Prostate gland (tissue), 2 donors: Measurements from ENCODE around the gene PRKAB1. TPM values are rescaled to one million over a fixed set of nuclear protein-coding genes. Genes with fewer than 3 reads are reported as not detected.

Source experiments
- DNase-seq: peaks from one replicate; pipeline ENCODE4 v3.0.0-alpha.2; 2019; ENCODE audit warnings: low spot score
- H3K27ac ChIP-seq, 2 donors: fragments of 200-600 bp; sonication (generic); 2 replicates each; pipeline ENCODE4 v1.5.1; 2017 to 2019
- H3K27me3 ChIP-seq: fragments of 200-600 bp; sonication (generic); replicated peaks from 2 replicates; pipeline ENCODE4 v1.5.1; 2019; ENCODE audit not compliant: insufficient read depth
- H3K36me3 ChIP-seq, 2 donors: fragments of 200-600 bp; sonication (generic); 1 replicate in 1 of 2; 2 replicates in 1 of 2; pipeline versions ENCODE4 v1.5.1 to v1.8.1; 2017 to 2019
- H3K4me1 ChIP-seq: fragments of 200-600 bp; sonication (generic); replicated peaks from 2 replicates; pipeline ENCODE4 v1.5.1; 2019
- H3K4me3 ChIP-seq, 2 donors: fragments of 200-600 bp; sonication (generic); 2 replicates each; pipeline ENCODE4 v1.5.1; 2017 to 2019
- H3K9me3 ChIP-seq: fragments of 200-600 bp; sonication (generic); 2 replicates; pipeline ENCODE4 v1.5.1; 2017
- POLR2A ChIP-seq: fragments of 450-650 bp; IDR thresholded peaks from one replicate; pipeline ENCODE4 v1.6.1; 2016; ENCODE audit warnings: antibody characterized with exemption, mild to moderate bottlenecking
- POLR2AphosphoS5 ChIP-seq: sonication (generic); formaldehyde crosslinking; IDR thresholded peaks from one replicate; pipeline ENCODE4 v1.6.1; 2017; ENCODE audit warnings: antibody characterized with exemption
- WGBS: methylation state at CpG from one replicate; pipeline ENCODE4 v1.1.5; 2018; 5-methylcytosine and 5-hydroxymethylcytosine counted together
- intact Hi-C: fragments of 100-400 bp; cut with DNase I; formaldehyde crosslinking; loops from one replicate; pipeline ENCODE4 v1.14.2; 2022
- total RNA-seq, 2 donors: library from RNA; depleted of rRNA; stranded (reverse); fragments of >200 nt; gene quantifications; one replicate each; pipeline ENCODE4 v1.1.0, GENCODE V29; 2016
- TF ChIP-seq, protein P1 (sequence below), 4 experiments: fragments of 200-600 bp in 2 of 4; fragments of 450-650 bp in 2 of 4; sonication (generic) in 2 of 4; IDR thresholded peaks; 1 replicate in 3 of 4; 2 replicates in 1 of 4; pipeline ENCODE4 v1.5.1; 2016 to 2019; ENCODE audit warnings: antibody characterized with exemption in 4 of 4, mild to moderate bottlenecking in 2 of 4, moderate library complexity in 2 of 4

PRKAB1 gene
- total RNA-seq, 2 donors from 2014 or later, result 17.3 to 36.7 TPM

DNA sequence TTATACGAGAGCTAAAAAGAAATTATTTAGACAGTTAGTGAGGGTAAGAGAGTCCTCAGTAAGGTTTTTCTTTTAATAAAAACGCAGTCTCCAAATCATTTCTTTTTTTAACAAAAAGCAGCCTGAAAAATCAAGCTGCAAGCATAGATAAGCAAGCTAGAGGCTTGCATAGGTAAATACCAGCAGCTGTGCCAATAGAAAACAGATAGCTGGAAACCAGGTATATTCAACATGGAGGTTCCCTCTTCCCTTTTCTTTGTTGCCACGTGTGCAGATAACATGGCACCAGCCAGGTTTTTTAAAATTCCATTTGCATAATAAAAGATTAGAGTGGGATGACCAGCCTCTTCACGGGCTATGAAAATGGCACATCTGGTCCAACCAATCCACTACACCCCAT is 6.1 kb upstream of the PRKAB1 start:
- intact Hi-C loops, result no loop called here
- no peaks in the 10 kb centered on the region for H3K9me3 ChIP-seq
- H3K27me3 ChIP-seq, result no peaks in the 10 kb centered on the region
- WGBS, result 56% methylated on average over 4 of the region's 4 CpGs
- H3K36me3 ChIP-seq, result no peaks in the 10 kb centered on the region
- no peaks in the 10 kb centered on the region for H3K4me1 ChIP-seq
- H3K27ac ChIP-seq, result no peak overlapping the region
- TF ChIP-seq POLR2AphosphoS5 (no peak), POLR2A (no peak)
- TF ChIP-seq, protein P1, sequence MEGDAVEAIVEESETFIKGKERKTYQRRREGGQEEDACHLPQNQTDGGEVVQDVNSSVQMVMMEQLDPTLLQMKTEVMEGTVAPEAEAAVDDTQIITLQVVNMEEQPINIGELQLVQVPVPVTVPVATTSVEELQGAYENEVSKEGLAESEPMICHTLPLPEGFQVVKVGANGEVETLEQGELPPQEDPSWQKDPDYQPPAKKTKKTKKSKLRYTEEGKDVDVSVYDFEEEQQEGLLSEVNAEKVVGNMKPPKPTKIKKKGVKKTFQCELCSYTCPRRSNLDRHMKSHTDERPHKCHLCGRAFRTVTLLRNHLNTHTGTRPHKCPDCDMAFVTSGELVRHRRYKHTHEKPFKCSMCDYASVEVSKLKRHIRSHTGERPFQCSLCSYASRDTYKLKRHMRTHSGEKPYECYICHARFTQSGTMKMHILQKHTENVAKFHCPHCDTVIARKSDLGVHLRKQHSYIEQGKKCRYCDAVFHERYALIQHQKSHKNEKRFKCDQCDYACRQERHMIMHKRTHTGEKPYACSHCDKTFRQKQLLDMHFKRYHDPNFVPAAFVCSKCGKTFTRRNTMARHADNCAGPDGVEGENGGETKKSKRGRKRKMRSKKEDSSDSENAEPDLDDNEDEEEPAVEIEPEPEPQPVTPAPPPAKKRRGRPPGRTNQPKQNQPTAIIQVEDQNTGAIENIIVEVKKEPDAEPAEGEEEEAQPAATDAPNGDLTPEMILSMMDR (IDR thresholded peaks at IDR 0.05), result no peak
- H3K4me3 ChIP-seq, result no peak overlapping the region
- DNase-seq, result no peak

DNA sequence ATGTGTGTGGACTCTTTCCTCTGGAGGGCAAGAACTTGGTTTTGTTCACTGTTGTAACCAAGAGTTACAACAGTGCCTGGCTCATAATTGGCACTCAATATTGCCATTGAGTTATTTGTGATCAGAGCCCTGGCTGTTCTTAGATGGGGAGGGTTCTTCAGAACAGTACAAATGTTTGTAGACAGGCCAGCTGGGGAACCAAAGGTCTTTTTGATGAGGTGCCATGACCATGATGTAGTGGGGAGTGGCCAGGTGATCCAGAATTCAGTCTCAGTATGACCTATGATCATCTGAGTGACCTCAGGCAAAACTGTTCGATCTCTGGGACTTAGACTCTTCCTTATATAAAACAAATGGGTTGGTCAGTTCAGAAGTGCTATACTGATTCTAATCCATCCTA is 3.3 kb upstream of the PRKAB1 start:
- DNase-seq, result no peak
- Histone ChIP-seq H3K4me1 (no peaks in the 10 kb centered on the region), H3K4me3 (no peak overlapping the region), H3K27me3 (no peaks in the 10 kb centered on the region), H3K27ac (no peak overlapping the region), H3K9me3 (no peaks in the 10 kb centered on the region), H3K36me3 (no peaks in the 10 kb centered on the region)
- TF ChIP-seq, protein P1 (IDR thresholded peaks at IDR 0.05), result no peak
- TF ChIP-seq POLR2A (no peak), POLR2AphosphoS5 (no peak)
- intact Hi-C loops, result no loop called here
- WGBS, result 92% methylated on average over 1 of the region's 1 CpG

DNA sequence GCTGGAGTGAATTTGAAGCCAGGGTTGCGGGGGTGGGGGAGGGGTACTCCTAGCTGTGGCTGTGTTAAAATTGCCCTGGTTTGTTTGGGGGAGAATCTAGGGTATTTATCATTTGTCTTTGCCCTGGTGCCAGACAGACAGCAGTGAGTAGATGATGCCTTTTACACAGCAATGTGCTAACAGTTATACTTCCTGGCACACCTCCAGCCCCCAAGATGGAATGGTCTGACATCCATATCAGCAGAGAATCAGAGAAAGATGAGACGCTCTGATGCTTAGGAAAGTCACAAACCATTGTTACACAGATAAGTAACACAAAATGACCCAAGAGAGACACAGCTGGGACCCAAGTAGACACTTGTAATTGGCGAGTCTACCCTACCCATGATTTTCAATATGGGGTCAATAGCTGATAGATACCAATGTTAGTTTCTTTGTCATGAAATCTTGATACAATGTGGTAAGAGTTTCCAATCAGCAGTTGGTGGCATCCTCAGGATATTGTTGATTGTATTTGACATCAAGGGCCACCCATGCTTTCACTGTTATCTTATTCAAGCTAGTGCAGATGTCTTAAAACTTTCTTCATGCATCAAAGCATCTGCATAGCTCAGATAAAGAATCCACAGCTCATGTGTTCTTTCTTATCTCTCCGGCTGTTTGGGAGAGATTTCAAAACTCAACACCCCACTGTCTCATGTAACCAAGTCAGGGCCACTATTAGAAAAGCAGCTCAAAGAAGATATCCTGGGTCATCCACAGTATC is 2.6 kb upstream of the PRKAB1 start:
- Histone ChIP-seq H3K9me3 (no peaks in the 10 kb centered on the region), H3K27ac (no peak overlapping the region), H3K36me3 (no peaks in the 10 kb centered on the region), H3K4me3 (no peak overlapping the region), H3K27me3 (no peaks in the 10 kb centered on the region), H3K4me1 (no peaks in the 10 kb centered on the region)
- DNase-seq, result no peak
- TF ChIP-seq POLR2AphosphoS5 (no peak), POLR2A (no peak)
- TF ChIP-seq, protein P1 (IDR thresholded peaks at IDR 0.05), result no peak
- 89% methylated on average over 4 of the region's 4 CpGs for WGBS
- intact Hi-C loops, result no loop called here

DNA sequence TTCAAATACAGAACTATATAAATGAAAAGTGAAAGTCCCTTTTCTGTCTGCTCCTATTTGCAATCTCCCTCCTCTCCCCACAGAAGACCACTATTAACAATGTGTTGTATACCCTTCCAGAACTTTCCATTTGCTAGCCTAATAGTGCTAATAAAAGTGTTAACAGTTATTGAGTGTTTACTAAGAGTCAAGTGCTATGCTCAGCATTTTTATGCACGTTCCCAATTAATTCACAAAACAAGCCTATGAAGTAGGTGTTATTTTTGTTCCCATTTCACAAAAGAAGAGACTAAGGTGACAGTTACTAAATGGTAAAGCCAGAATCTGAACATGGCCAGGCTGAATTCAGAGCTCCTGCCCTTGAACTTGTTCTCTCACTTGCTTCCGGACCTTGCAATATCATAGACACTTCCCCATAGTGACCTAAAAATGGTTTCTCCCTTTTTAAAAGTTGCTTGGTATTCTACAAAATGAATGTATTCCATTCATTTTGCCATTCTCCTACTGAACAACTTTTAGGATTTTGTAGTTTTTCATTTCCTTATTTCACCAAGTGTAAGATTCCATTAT is 1.6 kb upstream of the PRKAB1 start:
- no peaks in the 10 kb centered on the region for H3K36me3 ChIP-seq
- DNase-seq, result no peak
- H3K27ac ChIP-seq, result no peak overlapping the region
- H3K9me3 ChIP-seq, result no peaks in the 10 kb centered on the region
- WGBS, result 67% methylated on average over 2 of the region's 2 CpGs
- H3K4me3 ChIP-seq, result no peak overlapping the region
- intact Hi-C loops, result loop anchor here (2.0 kb wide), 1 partner anchor 114 kb away; no protein-coding TSS in a partner anchor
- H3K27me3 ChIP-seq, result no peaks in the 10 kb centered on the region
- no peak for TF ChIP-seq POLR2A
- TF ChIP-seq, protein P1 (IDR thresholded peaks at IDR 0.05), result no peak
- TF ChIP-seq POLR2AphosphoS5, result no peak
- H3K4me1 ChIP-seq, result no peaks in the 10 kb centered on the region
